Measurements from ENCODE around the gene GTF2A2.
A peak's percentile ranks its signal among the peaks of the same experiment; 100 is the strongest.

The GTF2A2 gene

DNA sequence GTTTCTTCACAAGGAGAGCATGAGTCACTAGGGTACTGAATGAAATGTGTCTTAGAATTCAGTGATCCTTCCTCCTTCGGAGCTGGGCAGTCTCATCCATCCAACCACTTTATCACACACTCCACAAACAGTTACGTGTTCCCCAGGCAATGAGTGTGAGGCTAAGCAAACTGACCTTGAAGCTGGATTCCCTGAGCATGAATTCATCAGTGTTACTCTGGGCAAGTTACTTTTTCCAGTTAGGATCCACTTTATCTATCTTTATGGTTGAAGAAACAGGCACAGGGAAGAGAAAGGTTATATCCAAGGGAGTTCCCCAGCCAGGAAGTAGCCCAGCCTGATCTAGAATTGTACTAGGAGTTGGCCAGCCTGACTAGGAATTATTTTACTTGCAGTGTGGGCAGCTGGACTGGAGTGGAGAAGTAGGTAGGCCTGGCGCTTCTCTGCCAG is 62.8 kb downstream of the GTF2A2 start:
- no peak overlapping the region for H3K4me3 ChIP-seq (ENCODE audit: control insufficient read depth, low read depth, low read length)
- DNase-seq (ENCODE audit: low read depth) = peak; percentile 45
- TF ChIP-seq, protein P1, sequence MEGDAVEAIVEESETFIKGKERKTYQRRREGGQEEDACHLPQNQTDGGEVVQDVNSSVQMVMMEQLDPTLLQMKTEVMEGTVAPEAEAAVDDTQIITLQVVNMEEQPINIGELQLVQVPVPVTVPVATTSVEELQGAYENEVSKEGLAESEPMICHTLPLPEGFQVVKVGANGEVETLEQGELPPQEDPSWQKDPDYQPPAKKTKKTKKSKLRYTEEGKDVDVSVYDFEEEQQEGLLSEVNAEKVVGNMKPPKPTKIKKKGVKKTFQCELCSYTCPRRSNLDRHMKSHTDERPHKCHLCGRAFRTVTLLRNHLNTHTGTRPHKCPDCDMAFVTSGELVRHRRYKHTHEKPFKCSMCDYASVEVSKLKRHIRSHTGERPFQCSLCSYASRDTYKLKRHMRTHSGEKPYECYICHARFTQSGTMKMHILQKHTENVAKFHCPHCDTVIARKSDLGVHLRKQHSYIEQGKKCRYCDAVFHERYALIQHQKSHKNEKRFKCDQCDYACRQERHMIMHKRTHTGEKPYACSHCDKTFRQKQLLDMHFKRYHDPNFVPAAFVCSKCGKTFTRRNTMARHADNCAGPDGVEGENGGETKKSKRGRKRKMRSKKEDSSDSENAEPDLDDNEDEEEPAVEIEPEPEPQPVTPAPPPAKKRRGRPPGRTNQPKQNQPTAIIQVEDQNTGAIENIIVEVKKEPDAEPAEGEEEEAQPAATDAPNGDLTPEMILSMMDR (IDR thresholded peaks at IDR 0.05; ENCODE audit: control insufficient read depth, insufficient read depth, low read depth, low read length, missing control alignments) = no peak

DNA sequence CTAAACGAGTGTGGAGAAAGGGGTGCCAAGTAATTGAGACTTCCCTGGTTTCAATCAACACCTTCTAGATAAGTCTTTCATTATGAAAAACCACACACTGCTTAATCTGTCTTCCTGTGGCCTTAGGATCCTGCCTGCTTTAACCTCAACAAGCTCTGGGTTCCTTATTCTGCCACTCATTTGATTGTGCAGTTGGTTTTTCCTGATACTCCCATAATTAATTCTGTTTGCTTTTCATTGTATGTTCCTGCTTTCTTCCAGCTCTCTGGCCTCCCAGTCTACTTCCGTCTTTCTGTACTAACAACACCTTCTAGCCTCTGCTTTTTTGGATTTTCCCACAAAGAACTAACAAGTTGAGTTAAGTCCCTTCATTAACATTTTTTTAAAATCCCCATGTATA is 66.0 kb downstream of the GTF2A2 start:
- TF ChIP-seq, protein P1 (IDR thresholded peaks at IDR 0.05; ENCODE audit: control insufficient read depth, insufficient read depth, low read depth, low read length, missing control alignments) = no peak
- no peak for DNase-seq (ENCODE audit: low read depth)
- no peak overlapping the region for H3K4me3 ChIP-seq (ENCODE audit: control insufficient read depth, low read depth, low read length)

- DNase-seq (ENCODE audit: low read depth) = no peak
- TF ChIP-seq, protein P1 (IDR thresholded peaks at IDR 0.05; ENCODE audit: control insufficient read depth, insufficient read depth, low read depth, low read length, missing control alignments) = no peak
- H3K4me3 ChIP-seq (ENCODE audit: control insufficient read depth, low read depth, low read length) = no peak overlapping the region
These were observed 67.3 kb downstream of the GTF2A2 start for GRCh38 chr15:59590027-59590426.

All from AG09309 (cell line).